GM19351 (cell line): ENCODE measurements around the gene GSTM5.
"Not testable (repeated sequence)": the region's sequence is repeated elsewhere in the genome, so short reads cannot be mapped to it uniquely, and the experiment has no call there.

Experiments used
- ATAC-seq: cut with Tn5 transposase; IDR thresholded peaks from one replicate; pipeline ENCODE4 v1.9.1; 2021; ENCODE audit warnings: mild to moderate bottlenecking, moderate library complexity; ENCODE audit not compliant: unreplicated experiment

The GSTM5 gene

DNA sequence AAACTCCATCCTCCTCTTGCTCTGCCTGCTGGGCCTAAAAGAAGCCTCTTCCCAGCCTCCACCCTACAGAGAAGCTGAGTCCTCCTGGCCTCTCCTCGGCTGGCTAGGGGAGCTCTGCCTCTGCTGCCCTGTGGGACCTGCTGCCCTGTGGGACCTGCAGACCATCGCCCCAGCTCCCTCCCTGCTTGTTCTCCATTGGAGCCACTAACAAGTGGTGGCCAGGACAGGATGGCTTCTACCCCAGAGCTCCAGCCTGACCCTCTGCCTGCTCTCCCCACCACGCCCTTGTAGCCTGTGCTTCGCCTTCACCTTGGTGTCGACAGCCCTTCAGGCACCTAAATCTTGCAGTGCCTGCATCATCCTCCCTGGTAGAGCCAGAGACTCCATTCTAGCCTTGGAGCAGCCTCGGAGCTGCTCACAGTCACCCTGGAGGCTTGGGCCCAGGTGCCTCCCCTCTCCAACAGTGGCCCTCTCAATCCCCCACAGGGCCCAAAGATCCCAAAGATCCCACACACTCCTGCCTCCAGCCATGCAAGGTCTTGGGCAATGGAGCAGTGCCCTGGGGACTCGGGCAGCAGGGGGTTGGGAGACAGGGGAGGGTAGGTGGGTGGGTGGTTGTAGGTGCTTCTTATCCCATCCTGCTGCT lies 48.7 kb downstream of the GSTM5 start:
- no peak for ATAC-seq

DNA sequence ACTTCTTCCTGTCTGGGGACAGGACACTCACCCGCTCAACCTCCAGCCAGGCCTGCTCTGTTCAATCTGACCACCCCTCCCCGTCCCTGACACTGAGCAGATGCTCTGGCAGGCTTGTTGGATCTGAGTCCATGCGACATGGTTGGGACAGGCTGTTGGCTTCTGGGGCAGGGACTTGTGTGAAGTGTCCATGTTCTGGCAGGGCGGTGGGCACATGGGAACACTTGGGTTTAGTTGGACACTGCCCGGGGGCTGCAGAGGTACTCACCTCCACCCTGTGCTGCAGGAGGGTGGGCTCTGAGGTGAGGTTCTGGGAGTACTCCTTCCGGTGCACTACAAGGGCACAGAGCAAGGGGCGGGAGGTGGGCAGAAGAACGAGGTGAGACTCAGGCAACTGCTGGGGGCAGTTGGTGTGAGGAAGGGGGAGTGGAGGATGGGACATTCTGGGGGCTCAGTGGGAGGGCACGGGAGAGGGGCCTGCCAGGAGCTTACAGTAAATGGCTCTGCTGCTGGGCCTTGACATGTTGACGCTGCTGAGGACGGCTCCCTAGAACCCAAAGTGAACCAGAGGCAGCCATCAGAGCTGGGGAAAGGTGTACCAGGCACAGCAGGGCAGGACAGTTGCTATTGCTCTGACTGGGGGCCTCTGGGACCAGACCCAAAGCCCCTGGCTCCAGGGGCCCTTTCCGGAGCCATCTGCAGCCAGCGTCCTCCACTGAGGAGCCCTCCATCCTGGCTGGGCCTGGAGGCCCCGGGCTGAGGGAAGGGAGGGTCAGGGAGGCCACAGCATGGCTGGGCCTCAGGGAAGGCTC lies 49.4 kb downstream of the GSTM5 start:
- no peak for ATAC-seq

DNA sequence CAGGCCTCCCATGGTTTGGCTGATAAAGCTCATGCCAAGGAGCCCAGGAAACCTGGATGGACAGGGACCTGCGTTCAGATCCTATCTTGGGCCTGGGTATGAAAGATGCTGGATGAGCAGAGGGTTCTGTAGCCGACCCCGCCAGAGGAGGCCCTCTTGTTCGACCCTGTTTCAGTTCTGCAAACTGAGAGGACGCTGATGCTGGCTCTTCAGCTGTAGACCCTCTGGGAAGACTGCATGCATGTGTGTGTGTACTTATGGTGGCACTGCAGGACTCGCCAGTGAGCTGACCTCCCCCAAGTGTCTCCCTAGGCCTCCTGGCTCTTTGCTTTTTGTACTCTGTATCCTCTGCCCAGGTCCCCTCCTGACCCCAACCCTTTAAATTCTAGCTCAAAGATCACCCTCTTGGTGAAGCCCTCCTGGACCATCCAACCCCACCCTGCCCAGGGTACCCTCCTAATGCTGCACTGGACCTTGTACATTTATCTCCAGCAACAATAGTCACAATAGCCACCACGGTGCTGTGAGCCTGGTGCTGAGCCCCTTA lies 50.1 kb downstream of the GSTM5 start:
- no peak for ATAC-seq

DNA sequence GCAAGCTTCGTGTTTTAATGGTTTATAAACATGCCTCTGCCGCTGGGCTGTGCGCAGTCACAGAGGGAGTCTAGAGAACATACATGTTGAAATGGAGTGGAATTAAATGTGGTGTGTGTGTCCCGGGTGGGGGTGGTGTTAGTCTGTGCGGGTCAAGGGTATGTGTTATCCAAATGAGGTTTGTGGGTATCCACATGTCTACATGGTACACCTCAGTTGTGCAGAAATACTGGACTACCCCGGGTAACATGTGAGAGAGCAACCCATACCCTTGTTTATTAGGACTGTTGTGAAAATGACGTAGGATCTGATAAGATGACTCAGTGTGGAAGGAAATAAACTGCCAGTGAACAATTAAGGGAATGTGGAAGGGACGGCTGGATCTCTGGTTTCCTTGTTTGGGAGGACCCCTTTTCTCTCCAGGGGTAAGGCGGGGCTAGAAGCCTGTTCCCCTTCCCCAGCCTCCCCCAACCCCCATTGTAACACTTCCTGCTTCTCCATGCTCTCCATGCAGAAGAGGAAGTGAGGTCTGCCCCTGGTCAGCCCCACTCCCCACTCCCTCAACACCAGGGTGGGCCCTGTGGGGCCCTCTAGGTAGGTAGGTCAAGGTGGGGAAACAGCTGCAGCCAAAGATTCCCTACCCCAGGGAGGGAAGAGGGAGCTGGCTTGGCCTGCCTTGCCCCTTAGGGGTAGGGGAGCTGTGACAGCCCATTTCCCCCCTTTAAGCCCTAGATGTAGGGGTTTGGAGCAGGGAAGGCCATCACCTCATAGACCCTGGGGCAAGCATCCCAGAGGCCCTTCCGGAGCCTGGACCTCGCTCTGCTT lies 51.0 kb downstream of the GSTM5 start:
- ATAC-seq = no peak

DNA sequence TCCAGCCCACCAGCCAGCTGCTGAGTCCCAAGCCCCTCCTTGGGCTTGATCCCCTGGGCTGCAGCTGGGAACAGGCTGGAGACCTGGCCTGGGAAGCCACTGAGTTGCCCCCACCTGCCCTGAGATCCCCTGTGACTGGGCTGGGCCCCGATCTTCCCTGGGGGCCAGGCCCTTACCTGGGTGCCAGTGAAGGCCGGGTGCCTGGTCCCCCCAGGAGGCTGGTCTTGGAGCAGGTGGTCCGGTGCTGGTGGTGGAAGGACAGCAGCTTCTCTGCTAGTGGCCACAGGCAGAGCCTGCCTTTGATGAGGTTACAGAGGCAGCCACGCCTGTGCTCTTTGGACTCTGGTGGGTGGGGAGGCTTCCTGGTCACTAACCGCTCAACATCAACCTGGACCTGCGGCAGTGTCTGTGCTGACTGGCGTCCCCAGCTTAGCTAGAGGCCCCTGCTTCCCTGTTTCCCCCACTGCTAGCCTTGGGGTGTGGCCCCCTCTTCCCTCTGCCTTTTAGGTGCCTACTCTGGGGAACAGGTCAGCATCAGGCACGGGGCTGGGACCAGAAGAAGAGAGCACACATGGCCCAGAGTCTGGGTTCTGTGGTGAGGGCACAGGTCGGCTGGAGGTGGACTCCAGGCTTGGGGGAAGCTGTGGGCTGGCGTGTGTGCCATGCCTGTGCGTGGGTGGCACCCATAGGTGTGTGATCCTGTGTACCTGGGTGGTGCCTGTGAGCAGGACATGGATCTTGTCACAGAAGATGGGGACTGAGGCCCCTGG lies 51.8 kb downstream of the GSTM5 start, which contains the start of gene EPS8L3:
TSS of gene EPS8L3 (minus strand) at position 278 of the 770 bp plus-strand sequence. CDS start 2,174 bp downstream, outside the sequence.
- no peak for ATAC-seq

DNA sequence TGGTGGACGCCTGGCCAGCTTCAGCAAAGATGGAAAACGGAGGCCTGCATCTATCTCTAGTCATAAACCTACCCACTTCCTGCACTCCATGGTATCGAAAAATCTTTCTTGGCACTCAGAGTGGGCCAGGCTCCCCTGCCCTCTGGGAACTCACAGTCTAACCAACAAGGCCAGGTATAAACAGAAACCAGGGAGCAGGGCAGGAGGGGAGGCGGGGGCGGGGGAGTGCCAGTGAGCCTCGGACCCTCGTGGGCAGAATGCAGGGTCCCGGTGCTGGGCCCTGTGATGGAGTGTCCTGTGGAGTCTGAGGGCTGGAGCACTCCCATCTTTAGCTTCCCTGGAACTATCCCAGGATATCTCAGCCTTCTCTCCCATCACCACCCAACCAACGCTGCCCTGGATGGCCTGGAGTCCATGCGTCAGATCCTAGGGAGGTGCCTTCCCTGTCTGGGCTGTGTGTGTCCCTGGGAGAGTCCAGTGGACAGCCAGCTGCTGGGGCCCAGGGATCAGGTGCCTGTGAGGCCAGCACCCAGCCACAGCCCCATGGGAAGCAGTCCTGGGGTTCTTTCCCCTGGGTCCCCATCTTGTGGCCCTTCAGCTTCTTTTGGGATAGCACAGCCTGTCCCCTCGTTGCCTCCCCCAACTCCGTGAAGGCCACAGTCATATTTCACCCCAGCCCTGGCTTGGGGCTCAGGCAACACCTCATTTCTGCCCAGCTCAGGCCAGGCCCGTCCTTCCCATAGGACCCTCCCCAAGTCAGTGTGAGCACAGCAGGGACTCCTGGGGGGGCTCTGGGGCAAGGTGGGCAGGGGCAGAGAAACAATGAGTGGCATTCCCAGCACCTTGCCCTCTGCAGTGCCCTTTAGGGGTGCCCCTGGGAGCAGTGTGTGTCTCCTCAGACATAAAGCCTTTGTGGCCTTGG lies 52.8 kb downstream of the GSTM5 start:
- no peak for ATAC-seq

DNA sequence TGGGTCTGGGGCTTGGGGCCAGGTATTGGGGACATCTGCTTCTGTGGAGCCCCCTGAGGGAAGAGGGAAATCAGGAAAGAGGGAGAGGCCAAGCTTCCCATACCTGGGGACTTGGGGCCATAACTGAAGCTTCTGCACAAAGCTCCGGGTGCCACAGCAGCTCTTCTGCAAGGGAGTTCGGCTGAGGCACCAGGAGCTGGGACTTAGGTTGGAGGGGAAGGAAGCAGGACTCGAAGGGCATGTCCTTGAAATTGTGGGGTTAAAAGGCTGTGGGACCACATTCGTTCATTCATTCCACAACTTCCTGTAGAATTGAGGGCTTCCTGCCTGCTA lies 53.4 kb downstream of the GSTM5 start:
- no peak for ATAC-seq

DNA sequence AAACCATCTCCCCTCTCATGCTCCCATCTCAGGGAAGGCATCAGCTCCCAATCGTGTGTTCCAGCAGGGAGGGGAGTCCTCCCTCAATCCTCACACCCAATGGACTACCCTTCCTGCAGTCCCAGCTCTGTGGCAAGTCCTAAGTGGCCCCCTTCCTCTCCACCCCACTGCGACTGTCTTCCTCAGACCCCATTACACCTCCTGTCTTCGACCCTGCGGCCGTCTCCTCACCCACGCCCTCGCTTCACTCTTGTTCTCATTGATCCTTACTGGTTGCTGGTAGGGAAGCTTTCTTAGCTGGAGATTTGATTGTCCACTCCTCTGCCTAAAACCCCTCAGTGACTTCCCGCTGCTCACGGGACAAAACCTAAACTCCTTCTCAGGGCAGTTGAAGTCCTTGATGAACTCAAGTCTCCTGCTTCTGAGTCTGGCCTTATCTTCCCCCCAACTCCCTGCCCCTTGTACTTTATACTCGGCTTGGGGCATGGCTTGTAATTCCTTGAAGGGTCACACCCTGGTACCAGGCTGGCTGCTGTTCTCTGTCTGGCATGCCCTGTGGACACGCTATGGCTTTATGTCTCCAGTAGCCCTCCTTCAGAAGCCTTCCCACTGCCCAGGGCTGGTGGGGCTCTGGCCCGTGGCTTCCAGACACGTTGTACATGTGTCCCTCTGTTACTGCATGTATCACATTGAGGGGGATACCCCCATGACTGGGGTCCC lies 54.0 kb downstream of the GSTM5 start:
- ATAC-seq = no peak

DNA sequence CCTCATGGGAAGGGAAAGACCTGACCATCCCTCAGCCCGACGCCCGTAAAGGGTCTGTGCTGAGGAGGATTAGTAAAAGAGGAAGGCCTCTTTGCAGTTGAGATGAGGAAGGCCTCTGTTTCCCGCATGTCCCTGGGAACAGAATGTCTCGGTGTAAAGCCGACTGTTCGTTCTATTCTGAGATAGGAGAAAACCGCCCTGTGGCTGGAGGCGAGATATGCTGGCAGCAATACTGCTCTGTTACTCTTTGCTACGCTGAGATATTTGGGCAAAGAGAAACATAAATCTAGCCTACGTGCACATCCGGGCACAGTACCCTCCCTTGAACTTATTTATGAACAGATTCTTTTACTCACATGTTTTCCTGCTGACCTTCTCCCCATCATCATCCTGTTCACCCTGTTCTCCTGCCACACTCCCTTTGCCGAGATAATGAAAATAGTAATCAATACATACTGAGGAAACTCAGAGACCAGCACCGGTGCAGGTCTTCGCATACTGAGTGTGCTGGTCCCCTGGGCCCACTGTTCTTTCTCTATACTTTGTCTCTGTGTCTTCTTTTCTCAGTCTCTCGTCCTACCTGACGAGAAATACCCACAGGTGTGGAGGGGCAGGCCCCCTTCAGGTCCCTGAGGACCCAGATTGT lies 55.1 kb downstream of the GSTM5 start:
- not testable (repeated sequence) for ATAC-seq
